NCI-H345 (cell line): ENCODE data around the gene GRAMD2A.

Source experiments
- DNase-seq: peaks from one replicate; lab custom pipeline; 2025; lab: John Stamatoyannopoulos, UW

Gene GRAMD2A

DNA sequence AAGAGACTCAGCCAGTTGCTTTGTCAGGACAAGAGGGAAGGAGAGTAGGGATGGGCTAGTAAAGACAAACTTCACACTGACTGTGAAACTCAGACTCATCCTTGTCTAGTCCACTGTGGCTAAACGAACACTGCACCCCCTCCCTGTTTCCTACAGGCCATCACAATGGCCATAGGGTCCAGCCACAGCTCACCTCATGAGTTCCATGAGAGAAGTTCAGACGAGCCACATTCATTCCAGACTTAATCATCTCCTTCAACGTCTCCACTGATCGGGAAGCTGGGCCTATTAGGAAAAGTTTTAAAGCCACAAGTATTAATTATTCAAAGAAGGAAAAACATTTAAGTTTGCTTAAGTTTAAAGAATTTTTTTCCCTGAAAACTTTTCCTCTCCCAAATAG is 19.6 kb upstream of the GRAMD2A start:
- no peak for DNase-seq

DNA sequence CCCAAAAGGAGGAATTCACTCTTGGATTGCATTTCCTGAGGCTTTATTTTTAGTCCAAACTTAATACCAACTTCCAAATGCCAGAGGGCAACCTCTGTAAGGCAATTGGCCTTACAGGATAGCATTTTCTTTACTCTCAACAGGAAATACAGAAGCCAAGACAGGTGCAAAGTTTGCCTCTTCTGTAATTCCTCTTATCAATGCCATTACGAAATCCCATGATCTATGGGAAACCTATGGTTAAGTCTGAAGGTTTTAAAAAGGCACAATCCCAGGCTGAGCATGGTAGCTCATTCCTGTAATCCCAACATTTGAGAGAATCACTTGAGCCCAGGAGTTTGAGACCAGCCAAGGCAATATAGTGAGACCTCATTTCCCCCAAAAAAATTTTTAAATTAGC is 18.5 kb upstream of the GRAMD2A start:
- no peak for DNase-seq

DNA sequence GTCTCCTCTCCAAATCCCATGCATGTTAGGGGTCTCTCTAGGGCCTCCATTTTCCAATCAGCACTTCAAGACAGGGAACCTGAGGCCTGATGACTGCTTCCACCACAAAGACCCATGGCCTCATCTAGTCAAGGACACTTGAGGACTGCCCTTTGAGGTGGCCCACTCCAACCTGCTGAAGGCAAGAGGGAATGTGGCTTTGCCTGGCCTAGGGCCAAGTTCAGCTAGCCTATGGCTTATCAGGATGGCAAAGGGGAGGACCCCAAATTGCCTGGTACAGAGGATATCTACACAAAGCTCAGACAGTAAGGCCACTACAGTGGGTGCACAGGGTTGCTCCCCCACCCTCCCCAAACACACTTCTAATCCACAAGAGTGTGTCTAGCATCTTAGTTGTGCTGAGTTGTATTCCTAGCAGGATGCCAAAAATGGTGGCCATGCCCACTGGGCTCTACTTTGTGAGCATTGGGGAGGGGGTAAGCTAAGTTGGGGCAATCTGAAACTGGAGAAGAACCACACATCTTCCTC is 10.0 kb upstream of the GRAMD2A start:
- DNase-seq: no peak

DNA sequence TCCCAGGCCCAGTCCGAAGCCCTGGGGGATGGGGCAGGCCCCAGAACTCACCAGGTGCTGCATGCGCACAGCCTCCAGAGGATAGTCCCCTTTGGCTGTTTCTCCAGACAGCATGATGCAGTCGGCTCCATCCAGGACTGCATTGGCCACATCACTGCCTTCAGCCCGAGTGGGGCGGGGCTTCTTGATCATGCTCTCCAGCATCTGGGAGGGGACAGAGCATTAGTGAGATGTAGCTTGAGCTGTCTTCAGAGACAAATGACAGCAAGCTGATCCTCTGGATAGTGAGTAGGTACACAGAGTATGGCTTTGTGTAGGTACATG is 9.1 kb upstream of the GRAMD2A start:
- DNase-seq: no peak

DNA sequence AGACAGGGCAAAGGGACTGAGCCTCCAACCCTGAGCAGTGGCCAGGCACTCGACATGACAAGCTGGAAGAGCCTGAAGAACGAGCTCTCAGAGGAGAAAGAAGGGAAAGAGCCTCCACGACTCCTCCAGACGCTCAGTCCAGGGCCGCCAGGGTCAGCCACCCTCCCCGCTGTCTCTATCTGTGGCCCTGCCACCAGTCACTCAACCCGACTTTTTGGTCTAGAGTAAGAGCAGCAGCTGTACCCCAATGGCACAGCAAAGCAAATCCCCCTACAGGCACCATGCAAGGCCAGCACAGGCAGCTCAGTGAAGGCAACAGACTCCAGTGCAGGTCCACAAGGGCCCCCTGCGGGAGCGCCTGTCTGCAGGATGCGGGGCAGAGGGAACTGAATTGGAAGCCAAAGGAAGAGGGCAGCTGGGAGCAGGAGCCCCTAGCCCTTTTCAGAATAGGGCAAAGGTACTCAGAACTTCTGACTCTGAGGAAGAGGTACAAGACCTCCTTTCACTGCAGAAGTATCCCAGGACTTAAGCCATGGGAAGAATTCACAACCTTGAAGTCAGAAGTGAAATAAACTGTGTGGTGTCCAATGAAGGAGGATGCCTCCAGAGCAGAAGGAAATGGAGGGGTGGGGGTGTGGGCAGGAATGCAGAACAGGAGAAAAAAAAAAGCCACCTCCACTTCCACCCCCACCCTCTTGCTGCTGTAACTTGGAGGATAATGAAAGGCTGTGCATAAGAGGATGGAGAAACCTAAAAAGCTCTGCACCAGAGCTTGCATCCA is 8.5 kb upstream of the GRAMD2A start:
- no peak for DNase-seq

DNA sequence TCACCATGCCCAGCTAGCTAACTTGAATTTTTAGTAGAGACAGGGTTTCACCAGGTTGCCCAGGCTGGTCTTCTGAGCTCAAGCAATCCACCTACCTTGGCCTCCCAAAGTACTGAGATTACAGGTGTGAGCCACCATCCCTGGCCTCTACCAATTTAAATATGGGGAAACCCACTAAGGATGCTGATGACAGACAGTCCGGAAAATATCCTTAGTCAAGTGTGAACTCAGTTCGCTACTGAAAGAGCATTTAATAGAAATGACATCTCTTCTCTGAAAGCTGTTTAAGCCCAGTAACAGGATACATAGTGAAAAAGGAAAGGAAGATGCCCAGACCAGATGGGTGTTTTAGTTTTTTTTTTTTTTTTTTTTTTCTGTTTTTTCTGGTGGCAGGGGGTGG is 7.7 kb upstream of the GRAMD2A start:
- no peak for DNase-seq

DNA sequence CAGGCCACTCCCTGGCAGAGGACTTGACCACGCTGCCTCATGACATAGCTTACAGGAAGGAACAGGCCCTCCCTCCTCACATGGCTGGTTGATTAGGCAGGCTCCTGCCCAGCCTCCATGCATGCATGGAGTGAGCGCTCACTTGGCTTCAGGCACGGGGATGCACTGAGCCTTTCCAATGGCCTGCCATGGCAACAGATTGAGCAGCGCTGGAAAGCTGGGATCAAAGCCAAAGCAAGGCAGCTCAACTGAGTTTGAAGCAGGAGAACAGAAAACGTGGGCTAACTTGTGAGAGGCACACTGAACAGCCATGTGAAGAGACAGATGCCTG is 5.9 kb upstream of the GRAMD2A start:
- peak; percentile 60 for DNase-seq

DNA sequence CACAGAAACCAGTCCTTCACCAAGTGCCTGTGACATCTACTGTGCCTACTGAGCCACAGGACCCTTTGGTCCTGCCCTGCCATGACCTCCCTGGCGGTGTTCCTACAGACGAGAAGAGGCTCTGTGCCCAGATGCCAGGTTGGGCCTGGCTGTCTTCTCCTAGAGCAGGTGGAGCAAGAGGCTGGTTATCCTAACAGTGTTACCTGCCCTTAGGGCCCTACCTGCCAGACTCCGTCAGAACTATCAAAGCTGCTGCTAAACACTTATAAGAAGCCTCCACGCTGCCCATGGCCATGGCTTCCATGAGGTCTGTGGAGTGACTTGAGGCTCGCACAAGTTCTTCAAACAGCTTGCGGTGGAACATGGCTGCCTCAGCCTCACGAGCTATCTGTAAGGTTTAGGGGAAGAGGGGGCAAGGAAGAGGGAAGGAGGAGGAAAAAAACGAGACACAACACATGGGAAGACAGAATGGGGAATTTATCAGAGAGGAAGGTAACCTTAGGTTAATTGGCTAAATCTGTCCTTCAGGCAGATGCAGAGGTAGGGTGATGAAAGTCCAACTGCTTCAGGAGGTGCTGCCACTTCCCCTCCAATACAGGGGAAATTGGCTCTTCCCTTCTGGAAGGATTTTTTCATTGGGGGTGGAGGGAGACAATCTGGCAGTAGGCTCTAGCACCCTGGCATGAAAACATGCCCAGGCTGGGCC is 5.4 kb upstream of the GRAMD2A start:
- no peak for DNase-seq

DNA sequence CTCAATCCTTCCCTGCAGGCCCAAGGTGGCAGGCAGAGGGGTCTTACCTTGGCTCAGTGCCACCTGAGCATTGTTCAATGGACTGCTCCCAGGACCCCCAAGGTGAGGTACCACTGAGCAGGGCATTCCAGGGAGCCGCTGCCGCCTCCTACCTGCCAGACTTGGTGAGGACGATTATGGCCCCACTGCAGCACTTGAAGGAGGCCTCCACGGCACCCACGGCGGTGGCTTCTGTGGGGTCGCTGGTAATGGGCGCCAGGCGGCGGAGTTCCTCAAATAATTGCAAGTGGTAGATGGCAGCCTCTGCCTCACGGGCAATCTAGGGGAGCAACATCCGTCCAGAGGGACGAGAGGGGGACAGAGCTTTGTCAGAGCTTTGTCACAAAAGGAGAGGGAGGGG is 4.7 kb upstream of the GRAMD2A start:
- DNase-seq: no peak

DNA sequence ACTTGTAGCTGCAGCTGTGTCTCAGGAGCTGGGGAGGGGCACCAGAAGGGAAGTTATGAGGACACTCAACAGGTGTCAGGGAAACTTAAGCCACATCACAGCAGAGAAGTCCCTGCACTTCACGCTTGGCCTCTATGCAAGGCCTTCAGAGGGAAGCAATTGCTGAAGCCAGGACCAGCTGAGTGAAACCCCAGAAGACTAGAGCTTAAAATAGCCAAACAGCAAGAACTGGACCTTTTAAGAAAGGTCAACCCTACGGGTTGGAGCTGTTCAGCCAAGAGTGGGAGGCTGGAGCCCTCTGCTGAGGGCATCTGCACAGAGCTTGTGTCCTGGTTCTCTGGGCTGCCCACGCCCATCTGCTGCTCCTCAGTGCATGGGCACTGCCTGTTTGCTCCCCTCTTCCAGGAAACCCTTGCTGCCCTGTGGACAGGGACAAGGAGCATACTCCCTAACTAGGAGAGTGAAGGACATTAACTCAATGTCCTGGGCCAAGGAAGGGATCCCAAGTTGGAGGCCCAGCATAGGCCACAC is 3.9 kb upstream of the GRAMD2A start:
- DNase-seq: no peak

DNA sequence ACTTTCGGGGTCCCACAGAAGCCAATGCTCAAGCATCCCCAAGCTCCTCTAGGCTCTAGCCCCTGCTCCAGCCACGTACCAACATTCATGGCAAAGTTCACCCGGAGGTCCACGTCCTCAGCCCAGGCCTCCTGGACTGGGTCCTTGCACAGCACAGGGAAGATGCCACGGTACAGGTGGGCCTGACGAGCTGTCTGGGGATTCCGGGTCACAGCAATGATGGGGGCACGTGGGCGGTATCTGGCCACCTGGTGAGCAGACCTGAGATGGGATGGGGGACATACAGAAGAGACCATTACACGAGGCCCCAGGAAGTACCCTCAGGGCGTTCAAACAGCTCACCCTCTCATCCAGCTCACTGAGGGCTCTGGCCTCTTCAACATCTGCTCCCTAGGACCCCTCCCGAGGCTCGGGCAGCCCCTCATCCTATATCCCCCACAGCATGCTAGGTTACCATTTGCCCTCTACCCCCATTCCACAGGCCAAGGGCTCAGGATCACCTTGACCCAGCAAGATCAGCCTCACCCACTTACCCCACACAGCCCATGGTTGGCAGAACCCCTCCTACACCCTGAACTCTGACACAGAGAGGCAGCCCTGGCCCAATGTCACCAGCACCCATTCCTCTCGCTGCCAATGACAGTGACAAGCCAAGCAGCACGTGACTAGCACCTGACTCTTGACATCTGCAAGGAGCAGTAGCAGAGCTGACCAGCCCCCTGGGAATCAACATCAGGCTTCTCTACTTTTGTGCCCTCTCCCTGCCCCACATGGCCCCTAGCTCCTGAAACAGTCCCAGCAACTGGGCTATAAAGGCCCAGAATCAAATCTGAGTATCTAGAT is 3.0 kb upstream of the GRAMD2A start:
- no peak for DNase-seq

DNA sequence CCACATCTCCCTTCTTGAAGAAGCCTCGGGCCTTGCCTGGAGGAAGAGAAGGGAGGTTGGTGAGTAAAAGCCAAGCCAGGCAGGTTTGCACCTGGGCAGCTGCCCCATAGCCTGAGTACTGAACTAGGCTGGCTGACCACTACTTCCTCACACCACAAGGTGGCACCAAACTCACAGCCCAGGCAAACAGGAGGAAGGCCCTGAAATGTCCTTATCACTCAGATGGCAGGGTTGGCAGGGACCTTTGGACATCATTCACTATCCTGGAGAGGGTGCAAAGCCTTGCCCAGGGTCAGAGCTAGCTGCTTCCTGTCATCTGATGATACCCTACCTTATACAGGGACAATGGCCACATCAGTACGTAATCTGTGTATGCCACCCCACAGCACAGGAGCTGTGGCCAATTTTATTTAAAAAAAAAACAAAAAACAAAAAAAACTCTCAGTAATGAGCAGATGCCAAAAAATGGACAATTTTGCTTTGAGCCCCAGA is 2.2 kb upstream of the GRAMD2A start:
- peak; percentile 47 for DNase-seq

DNA sequence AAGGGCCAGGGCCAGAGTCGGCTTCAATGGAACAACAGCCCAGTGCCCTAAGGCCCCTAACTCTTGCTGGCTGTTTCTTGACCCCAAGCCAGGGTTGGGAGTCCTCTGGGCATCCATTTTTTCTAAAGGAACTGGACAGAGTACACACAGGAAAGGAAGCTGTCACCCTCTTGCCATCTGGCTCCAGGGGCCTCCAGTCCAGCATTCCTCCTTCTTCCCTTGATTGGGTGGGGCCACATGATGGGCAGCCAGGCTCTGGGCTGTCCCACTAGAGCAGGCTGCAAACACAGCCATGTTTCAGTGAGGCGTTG is 1.6 kb upstream of the GRAMD2A start:
- no peak for DNase-seq

DNA sequence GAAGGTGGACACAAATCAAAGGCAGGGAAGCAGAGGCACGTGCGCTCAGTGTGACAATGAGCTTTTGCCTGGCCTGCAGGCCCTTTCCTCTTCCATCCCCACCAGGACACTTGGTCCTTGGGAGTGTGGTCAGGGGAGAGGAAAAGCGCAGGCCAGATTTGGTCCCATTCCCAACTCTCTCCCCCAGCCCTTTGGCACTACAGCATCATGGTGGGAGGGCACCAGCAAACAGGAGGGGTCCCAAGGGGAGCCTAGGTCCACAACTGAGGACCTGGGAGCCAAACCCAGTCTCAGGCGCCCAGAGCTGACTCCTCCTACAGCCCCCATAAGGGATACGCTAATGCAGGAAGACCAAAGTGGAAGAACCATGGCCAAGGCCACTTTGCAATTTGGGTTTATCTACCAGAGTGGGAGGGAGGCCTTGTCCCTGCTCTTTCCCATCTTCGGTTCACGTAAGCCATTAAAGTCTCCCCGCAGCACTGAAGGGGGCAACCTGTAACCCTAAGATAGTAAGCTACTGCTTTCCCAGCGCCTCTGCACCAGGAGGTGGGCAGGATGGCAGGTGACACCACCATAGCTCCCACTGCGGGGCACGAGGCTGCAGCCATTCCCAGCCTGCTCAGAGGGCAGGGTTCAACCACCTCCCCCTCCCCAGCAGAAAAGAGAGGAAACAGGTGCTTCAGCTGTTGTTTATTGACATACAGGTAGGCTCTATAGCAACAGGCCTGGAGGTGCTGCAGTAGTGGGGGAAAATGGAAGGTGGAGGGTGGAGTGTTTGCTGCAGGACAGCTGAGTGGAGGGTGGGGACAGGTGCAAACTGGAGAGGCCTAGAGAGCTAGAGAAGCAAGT is 993 bp upstream of the GRAMD2A start:
- peak; percentile 88 for DNase-seq

DNA sequence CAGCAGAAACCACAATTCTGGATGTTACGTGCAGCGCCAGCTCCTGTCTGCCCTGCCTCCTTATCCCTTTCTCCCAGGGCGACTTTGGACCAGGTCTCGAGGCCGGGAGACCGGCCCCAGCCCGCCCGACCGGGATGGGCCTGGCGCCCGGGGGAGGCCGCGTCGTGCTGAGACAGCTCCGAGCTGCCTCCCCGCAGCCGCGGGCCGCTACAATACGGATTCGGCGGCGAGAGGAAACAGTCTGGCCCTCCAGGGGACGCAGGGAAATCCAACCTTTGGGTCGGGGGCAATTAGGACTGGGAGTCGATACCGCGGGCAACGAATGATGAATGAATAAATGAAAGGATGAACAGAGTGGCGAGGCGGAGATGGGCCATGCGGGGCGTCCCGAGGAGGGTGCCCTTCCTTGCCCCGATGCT is 537 bp downstream of the GRAMD2A start:
- no peak for DNase-seq

DNA sequence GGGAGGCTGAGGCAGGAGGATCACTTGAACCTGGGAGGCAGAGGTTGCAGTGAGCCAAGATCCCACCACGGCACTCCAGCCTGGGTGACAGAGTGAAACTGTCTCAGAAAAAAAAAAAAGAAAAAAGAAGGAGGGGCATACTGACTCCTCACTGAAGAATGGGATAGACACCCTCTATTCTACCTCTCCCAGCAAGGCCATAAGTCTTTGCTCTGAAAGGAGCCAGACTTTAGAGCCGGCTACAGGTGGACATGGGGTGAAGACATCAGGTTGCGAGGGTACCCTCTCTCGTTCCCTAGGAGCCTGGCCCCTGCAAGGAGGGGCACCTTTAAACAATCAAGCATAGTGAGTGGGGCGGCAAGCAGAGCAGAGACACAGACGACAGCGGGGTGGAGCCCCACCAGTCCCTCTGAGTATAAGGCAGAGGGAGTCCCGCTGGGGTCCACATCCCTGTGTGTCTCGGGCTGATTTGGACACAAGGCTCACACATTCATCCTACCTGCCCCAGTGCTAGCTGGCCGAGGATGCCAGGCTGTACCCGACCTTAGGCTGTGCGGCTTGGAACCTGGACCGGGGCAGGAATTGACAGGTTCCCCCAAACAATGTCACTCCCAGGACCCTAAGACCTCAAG is 1.1 kb downstream of the GRAMD2A start:
- no peak for DNase-seq

DNA sequence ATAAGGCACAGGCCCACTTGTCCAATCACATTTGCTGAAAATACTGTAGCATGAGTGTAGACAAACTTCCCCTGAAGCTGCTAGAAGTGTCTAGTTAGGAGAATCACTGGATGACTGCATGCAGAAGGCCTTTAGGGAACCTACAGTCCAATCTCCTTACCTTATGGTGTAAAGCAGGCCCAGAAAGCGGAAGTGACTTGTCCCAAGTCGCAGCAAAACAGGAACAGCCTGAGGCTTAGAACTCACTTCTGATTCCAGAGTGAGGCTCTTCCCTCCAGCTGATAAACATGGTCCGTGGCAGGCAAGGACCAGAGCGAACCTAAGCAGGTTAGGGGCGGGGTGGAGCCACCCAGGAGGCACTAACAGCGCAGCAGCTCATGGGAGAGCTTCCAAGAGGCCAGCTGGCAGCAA is 2.5 kb downstream of the GRAMD2A start:
- DNase-seq: peak; percentile 22

DNA sequence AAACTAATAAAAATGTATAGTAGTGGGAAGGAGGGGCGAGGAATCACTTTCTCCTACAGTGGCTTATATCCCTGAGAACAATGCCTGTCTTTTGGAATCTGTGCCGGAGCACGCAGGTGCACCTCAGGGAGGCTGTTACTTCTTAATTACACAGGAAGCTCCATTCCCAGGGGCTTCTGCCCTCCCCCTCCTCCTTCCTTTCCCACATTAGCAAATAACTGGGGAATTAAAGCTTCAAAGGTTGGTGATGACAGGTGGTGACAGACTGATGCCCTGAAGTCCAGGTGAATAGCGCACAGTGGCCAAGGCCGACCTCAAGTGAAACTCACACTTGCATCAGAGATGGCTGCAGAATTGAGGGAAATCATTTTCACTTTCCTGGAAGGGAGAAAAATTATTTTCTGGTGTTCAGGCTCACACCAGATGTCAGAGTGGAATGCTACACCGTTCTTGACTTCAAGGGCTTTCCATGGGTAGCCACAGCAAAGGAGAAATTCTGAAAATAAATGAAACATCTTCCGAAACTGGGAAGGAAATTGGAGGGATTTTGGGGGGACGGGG is 3.7 kb downstream of the GRAMD2A start:
- DNase-seq: no peak

DNA sequence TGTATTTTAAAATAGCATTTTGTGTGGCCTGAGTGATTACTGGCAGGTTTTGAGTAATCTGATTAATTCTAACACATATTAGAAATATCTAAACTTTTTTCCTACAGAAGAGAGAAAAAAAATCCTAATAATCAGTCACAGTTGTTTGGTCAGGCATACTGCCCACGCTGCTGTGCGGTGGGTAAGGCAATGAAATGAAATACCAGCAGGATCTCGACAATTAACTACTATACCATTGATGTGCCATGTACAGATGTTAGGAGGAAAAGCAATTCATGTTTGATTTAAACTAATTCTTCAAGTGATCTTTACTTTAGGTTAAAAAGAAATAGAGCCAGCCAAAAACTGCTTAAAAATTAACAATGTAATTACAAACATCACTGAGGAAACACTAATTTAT is 5.2 kb downstream of the GRAMD2A start:
- DNase-seq: no peak

DNA sequence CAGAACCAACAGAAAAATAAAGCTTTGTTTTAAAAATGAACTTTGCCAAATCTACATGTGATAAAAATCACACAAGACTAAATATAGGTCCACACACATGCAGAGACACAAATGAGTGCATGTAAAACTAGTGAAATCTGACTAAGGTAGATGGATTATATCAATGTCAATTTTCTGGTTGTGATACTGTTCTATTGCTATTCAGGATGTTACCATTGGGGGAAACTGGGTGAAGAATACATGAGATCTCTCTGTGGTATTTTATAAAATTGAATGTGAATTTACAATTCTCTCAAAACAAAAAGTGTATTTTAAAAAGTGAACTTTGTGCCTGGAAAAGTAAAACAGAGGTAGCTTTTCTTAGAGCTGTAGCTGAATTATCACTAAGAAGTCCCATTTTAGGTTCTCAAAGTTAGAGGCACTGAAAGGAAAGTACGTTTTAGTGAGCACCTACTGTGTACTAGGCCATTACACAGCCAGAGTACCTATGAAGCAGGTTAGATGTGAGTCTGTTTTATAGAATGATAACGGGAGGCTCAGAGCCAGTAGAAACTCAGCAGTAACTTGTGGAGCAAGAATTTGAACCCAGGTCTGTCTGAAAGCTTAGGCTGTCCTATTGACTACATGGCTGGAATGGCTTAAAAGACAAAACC is 8.2 kb downstream of the GRAMD2A start:
- no peak for DNase-seq
